Germinal center (tissue), 1 donor: Measurements from ENCODE around the gene SLC35D3.
"Not testable (repeated sequence)": the region's sequence is repeated elsewhere in the genome, so short reads cannot be mapped to it uniquely, and the experiment has no call there.

ENCODE experiments used
- DNase-seq: peaks from one replicate; pipeline ENCODE4 v3.0.0; 2012; ENCODE audit warnings: mixed read lengths, low spot score

SLC35D3 gene

GRCh38 chr6:136923116-136923953, 1.2 kb downstream of the SLC35D3 start:
- DNase-seq = peak; percentile 7

- no peak for DNase-seq
Measured at GRCh38 chr6:136923954-136924673, 2.0 kb downstream of the SLC35D3 start.

- DNase-seq = no peak
Measured at GRCh38 chr6:136926383-136926782, 4.3 kb downstream of the SLC35D3 start.

GRCh38 chr6:136927292-136927691, 5.2 kb downstream of the SLC35D3 start:
- DNase-seq = no peak

- DNase-seq = no peak
Measured at GRCh38 chr6:136930528-136930927, 8.4 kb downstream of the SLC35D3 start.

- no peak for DNase-seq
Measured at GRCh38 chr6:136932599-136932998, 10.5 kb downstream of the SLC35D3 start.

- DNase-seq = no peak
Measured at GRCh38 chr6:136945072-136945471, 23.0 kb downstream of the SLC35D3 start.

- DNase-seq = no peak
Measured at GRCh38 chr6:136945711-136946121, 23.6 kb downstream of the SLC35D3 start.

- DNase-seq = no peak
Measured at GRCh38 chr6:136947037-136947436, 24.9 kb downstream of the SLC35D3 start.

GRCh38 chr6:136949957-136950356, 27.9 kb downstream of the SLC35D3 start:
- DNase-seq = not testable (repeated sequence)

GRCh38 chr6:136950436-136951126, 28.5 kb downstream of the SLC35D3 start:
- DNase-seq = no peak

GRCh38 chr6:136952714-136953260, 30.7 kb downstream of the SLC35D3 start:
- DNase-seq = no peak

GRCh38 chr6:136955123-136955522, 33.0 kb downstream of the SLC35D3 start:
- no peak for DNase-seq

GRCh38 chr6:136956590-136957544, 34.8 kb downstream of the SLC35D3 start:
- DNase-seq = no peak

- no peak for DNase-seq
Measured at GRCh38 chr6:136958168-136958567, 36.1 kb downstream of the SLC35D3 start.

GRCh38 chr6:136959471-136959891, 37.4 kb downstream of the SLC35D3 start:
- DNase-seq = no peak

GRCh38 chr6:136959935-136960334, 37.8 kb downstream of the SLC35D3 start:
- DNase-seq = not testable (repeated sequence)

GRCh38 chr6:136960781-136961180, 38.7 kb downstream of the SLC35D3 start:
- no peak for DNase-seq

- DNase-seq = no peak
Measured at GRCh38 chr6:136961848-136962247, 39.7 kb downstream of the SLC35D3 start.

GRCh38 chr6:136962661-136963060, 40.6 kb downstream of the SLC35D3 start:
- no peak for DNase-seq

GRCh38 chr6:136963259-136963658, 41.2 kb downstream of the SLC35D3 start:
- no peak for DNase-seq
